ENCODE results near the gene LIF.

GRCh38 chr22:30262917-30263741 is 16.6 kb upstream of the LIF start:
- TF ChIP-seq EZH2phosphoT487 (IDR thresholded peaks at IDR 0.05; ENCODE audit: borderline replicate concordance, low read depth) = no peak
- TF ChIP-seq MAX (IDR thresholded peaks at IDR 0.05; ENCODE audit: low read depth) = no peak
- TF ChIP-seq FOXJ3 (CRISPR knock-in tag; IDR thresholded peaks at IDR 0.05) = no peak
- TF ChIP-seq, protein P1, sequence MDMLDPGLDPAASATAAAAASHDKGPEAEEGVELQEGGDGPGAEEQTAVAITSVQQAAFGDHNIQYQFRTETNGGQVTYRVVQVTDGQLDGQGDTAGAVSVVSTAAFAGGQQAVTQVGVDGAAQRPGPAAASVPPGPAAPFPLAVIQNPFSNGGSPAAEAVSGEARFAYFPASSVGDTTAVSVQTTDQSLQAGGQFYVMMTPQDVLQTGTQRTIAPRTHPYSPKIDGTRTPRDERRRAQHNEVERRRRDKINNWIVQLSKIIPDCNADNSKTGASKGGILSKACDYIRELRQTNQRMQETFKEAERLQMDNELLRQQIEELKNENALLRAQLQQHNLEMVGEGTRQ (IDR thresholded peaks at IDR 0.05; ENCODE audit: borderline replicate concordance, low read depth, low read length) = no peak
- peak; percentile 96 for TF ChIP-seq CTCF (IDR thresholded peaks at IDR 0.05)
- peak; percentile 68 for TF ChIP-seq RAD21 (IDR thresholded peaks at IDR 0.05; ENCODE audit: low read length)
- TF ChIP-seq GABPA (IDR thresholded peaks at IDR 0.05; ENCODE audit: low read depth) = no peak
- no peak for TF ChIP-seq TAF1 (IDR thresholded peaks at IDR 0.05; ENCODE audit: borderline replicate concordance, low read depth, low read length)
- TF ChIP-seq, protein P2, sequence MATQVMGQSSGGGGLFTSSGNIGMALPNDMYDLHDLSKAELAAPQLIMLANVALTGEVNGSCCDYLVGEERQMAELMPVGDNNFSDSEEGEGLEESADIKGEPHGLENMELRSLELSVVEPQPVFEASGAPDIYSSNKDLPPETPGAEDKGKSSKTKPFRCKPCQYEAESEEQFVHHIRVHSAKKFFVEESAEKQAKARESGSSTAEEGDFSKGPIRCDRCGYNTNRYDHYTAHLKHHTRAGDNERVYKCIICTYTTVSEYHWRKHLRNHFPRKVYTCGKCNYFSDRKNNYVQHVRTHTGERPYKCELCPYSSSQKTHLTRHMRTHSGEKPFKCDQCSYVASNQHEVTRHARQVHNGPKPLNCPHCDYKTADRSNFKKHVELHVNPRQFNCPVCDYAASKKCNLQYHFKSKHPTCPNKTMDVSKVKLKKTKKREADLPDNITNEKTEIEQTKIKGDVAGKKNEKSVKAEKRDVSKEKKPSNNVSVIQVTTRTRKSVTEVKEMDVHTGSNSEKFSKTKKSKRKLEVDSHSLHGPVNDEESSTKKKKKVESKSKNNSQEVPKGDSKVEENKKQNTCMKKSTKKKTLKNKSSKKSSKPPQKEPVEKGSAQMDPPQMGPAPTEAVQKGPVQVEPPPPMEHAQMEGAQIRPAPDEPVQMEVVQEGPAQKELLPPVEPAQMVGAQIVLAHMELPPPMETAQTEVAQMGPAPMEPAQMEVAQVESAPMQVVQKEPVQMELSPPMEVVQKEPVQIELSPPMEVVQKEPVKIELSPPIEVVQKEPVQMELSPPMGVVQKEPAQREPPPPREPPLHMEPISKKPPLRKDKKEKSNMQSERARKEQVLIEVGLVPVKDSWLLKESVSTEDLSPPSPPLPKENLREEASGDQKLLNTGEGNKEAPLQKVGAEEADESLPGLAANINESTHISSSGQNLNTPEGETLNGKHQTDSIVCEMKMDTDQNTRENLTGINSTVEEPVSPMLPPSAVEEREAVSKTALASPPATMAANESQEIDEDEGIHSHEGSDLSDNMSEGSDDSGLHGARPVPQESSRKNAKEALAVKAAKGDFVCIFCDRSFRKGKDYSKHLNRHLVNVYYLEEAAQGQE (IDR thresholded peaks at IDR 0.05; ENCODE audit: low read depth, low read length) = no peak
- no peak for TF ChIP-seq CHD2 (IDR thresholded peaks at IDR 0.05; ENCODE audit: low read length, partially characterized antibody)
- no peak for TF ChIP-seq FOXM1 (IDR thresholded peaks at IDR 0.05; ENCODE audit: low read depth)
- TF ChIP-seq EP300 (IDR thresholded peaks at IDR 0.05; ENCODE audit: borderline replicate concordance in 1 of 2, low read depth in 1 of 2, low read length in 1 of 2) = no peak
- TF ChIP-seq GATA2 (CRISPR knock-in tag; IDR thresholded peaks at IDR 0.05) = no peak

All from SK-N-SH (cell line).